Stimulated activated CD4-positive, alpha-beta T cell treated with anti-CD3 and anti-CD28 coated beads, Interleukin-1b, Interleukin-23, amount 100 ng/mL, for 48 hours (primary cell): ENCODE results near the gene CCL17.

Experiments used
- DNase-seq: peaks from one replicate; pipeline ENCODE4 v3.0.0-alpha.2; 2020

CCL17 gene

DNA sequence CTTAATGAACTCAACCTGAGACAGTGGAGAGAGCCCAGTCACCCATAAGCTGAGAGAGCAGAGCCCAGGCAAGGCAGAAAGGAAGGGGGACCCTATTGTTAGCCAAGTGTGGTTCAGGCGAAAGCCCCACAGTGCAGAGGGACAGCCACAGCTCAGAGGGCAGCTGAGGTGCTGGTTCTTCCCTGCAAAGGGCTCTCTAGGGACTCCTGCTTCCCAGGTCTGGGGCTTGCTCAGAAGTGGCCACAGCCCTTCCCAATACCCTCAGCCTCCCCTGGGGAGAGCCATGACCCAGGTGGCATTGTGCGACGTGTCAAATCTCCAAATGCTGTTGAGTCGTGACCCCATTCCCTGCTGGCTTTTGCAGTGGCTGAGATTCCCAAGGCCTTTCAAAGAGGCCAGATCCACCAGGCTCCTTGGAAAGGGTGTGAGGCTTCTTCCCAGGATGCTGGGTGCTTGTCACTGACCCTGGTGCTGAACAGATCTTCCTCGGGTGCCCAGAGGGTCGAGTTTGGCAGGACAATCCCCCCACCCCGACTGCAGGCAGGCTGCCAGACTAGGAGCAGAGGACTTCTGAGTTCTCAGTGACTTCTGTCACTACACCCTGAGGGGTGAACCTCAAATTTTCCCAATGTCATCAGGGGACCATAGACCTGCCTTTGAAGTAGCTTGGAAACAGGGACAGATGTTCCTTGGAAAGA lies 2.5 kb upstream of the CCL17 start:
- no peak for DNase-seq

DNA sequence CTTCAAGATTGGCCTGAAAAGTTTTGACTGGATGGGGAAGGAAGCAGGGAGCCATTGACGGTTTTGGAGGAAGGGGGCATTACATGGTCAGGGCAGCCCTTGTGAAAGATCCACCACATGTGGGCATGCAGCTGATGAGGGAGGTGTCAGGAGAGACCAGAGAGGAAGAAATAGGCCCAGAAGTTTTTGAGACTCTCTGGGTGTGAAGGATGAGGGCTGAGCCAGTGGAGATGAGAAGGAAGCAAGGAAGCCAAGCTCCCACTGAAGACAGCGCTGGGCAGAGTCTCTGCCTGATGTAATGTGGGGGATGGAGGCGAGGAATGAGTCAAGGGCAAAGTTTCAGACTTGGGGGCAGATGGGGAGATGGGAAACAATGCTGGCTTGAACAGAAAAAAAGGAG lies 530 bp downstream of the CCL17 start:
- DNase-seq = no peak

DNA sequence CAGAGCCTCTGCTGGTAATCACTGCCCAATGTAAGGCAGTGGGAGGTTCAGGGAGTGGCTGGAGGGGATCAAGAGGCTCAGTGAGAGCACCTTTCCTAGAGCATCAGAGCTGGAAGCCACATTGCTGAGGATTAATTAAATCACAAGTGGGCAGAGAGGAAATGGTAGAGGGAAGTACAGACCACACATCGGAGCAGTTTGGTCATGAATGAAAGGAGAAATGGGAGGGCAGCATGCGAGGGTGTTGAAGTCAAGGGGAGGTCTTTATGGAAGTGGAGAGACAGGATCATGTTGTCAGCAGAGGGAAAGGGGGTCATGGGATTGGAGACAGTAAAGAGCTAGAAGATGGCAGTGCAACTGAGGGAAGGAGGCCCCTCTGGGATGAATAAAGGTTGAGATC lies 2.3 kb downstream of the CCL17 start:
- no peak for DNase-seq

DNA sequence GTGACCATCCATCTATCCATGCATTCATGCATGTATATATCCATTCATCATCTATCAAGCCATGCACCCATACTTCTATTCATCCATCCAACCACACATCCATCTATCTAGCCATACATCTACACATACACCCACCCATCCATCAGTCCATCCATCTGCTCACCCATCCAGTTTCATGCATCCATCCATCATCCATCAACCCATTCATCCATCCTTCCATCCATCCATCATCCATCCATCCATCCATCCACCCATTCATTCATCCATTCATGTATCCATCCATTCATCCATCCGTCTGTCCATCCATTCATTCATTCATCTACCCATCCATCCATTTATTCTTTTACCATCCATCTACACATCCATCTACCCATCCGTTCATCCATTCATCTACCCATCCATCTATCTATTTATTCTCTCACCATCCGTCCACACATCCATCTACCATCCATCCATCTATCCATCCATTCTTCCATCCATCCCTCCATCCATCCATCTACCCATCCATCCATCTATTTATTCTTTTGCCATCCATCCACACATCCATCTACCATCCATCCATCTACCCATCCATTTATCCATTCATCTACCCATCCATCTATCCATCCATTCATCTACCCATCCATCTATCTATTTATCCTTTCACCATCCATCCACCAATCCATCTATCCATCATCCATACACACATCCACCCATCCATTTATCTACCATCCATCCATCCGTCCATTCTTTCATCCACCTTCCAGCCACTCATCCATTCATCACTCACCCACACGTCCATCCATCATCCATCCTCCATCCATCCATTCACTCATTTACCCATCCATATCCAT lies 3.2 kb downstream of the CCL17 start:
- DNase-seq = no peak

DNA sequence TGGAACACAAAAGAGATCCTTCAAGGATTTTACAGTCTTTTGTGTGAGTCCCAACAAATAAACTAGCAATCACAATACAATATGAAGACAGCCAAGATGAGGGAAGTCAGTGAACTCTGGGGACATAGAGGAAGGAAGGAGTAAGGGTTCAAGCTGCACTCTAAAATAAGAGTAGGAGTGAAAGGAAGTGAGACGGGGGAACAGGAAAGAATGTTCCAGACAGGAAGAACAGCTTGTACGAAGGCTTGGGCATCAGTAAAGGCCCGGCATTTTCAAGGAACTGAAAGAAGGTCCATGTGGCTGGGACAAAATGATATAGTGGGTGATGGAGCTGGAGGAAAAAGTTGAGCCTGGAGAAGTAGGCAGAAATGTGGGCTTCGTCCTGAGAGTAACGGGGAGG lies 4.5 kb downstream of the CCL17 start:
- no peak for DNase-seq

DNA sequence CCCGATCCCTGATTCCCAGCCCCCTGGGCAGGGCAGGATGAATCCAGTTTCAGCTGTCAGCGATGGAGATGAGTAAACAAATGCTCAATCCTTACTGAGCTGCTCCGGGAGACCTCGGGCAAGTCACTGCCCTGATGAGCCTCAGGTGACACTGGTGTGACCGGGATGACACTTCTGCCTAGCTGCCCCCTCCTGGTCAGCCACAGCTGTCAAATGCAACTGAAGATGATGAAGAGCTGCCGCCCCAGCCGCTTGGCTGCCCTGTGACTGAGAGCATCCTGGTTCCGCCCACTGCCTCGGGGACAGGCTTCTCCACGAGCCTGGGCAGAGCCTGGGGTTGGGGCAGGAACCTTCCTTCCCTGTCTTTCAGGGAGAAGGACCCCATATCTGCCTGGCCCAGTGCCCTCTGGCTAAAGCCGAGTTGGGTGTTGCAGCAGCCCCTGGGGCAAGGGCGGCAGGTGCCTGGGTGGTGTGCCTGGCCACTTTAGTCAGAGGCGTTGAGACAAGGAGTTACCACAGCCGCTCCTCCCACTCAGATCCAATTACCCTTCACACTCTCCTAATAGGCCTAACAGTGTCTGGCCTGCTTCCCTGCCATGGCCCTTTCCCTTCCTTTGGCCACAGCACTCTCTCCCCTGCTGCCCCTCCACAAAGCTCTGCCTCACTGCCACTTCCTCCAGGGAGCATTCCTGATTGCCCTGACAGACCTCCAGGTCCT lies 5.5 kb downstream of the CCL17 start:
- no peak for DNase-seq

DNA sequence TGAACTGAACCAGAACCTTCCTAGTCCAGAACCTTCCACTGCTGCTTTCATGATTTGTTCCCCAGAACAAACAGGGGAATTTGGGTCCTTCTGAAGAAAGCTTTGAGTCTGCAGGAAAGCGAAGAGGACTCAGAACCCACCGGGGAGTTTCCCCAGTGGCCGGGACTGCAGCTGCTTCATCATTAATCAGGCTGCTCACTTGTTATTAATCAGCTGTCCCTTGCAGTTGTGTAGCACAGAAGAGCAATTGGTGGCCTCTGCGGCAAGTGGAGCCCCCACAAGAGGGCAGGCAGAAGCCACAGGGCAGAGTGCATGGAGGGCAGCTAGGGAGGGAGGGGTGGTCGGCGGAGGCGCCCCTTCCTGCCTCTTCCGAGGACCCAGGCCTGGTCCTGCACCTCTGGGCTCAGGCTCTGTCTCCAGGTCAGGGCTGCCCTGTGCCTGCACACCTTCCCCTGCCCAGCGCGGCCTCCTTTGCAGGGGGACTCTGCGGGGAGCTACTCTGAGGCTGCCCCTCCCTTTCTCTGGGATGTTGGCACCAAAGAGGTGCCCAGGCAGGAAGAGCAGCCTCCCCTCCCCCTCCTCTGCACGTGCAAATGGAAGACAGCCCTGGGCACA lies 6.9 kb downstream of the CCL17 start:
- no peak for DNase-seq

DNA sequence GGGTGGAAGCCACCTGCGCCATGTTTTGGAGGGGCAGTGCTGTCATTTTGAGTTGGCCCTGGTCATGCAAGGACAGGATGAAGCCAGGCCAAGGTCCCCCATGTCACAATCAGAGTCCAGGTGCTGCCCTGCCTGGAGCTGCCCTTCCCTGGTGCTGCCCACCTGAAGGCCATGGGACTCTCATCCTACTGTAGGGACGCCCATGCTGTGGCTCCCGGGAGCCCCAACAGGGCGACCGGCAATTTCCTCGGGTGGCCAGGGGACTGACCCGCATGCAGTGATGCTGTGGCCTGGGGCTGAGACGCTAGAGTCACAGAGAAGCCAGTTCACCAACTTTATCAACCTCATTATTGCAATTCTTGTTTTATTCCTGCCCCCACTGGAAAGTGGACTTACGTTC lies 8.0 kb downstream of the CCL17 start:
- no peak for DNase-seq

DNA sequence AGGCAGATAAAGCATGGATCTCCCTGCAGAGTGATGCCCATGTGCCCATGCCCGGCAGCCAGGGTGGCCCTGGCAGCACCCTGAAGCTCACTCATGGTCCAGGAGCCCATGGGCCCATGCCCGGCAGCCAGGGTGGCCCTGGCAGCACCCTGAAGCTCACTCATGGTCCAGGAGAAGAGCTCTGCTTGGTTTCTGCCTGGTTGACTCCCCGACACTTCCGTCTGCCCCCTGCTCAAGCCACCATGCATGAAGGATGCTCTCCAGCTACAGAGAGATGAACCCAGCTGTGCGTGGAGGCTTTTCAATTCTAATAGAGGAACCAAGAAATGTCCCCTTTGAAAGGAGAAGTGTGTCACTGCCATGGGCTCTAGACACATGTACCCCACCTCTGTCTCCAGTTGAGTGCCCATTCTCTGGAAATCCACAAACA lies 8.7 kb downstream of the CCL17 start:
- DNase-seq = no peak

DNA sequence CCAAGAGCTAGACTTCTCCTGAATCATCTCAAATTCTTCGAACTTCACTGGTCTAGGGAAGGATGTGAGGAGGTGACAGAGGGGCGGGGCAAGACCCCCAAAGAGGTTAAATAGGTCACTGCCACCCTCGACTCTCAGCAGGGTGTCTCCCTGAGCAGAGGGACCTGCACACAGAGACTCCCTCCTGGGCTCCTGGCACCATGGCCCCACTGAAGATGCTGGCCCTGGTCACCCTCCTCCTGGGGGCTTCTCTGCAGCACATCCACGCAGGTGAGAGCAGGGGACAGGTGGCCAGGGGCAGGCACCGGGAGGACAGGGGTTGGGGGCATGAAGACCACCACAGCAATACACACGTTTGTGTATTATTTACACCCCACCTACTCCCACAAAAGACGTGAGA lies 9.2 kb downstream of the CCL17 start:
- DNase-seq = no peak

DNA sequence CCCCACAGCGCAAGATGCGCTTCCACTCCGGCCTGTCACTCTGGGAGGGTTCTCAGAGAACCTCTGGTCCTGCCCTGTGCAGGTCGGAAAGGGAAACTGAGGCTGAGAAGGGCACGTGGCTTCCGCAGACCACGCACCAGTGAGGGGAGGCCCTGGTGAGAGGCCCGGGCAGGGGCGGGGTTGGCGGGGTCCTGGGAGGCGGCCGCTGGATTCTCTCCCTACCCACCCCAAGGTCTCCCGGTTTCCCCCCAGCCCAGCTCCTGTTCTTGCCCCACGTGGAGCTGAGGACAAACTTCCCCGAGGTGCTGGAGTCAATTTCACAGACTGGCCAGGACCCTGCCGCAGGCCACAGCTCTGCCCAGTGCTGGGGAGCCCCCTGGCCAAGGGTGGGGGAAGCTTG lies 11.5 kb downstream of the CCL17 start:
- no peak for DNase-seq

DNA sequence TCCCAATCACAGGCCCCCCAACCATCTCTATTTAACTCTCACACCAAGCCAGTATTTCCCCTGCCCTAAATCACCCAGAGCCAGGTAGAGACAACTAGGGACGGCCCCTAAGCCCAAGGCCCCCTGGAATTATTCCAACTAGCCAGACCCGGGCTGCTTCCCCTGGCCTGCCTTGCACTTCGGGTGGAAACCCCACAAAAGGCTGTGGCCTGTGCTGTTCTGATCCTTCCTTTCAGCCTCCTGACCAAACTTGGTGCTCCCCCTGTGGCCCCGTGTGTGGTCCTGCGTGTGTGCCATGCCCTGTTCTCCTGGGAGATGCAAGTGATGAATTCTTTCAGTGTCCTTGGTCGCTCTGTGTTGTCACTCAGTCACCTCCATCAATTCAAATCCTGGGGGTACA lies 14.9 kb downstream of the CCL17 start:
- no peak for DNase-seq

DNA sequence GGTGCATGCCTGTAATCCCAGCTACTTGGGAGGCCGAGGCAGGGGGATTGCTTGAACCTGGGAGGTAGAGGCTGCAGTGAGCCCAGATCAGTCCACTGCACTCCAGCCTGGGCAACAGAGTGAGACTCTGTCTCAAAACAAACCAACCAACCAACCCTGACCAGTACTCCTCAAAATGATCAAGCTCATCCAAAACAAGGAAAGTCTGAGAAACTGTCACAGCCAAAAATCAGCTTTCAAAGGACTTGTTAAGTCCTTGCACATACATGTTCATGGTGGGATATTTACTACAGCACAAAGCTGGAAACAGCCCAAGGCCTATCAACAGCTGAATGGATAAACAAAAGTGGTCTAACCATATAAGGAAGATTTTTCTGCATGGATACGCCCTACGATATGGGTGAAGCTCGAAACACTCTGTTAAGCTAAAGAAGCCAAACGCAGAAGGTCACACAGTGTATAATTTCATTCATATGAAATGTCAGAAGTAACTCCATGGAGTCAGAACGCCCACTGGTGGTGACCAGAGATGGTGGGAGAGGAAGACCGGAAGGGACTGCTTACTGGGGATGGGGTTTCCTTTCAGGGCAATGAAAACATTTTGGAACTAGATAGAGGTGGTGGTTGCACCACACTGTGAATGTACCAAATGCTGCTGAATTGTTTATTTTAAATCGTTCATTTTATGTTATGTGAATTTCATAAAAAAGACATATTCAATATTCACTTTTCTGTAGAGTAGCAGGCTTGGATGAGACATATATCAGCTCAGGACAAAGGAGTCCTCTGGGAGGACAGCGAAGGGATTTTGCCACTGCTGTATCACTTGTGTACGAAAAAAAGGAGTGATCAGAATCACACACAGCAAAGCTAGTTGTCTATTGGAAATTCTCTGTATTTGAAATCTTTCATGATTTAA lies 17.7 kb downstream of the CCL17 start:
- no peak for DNase-seq

DNA sequence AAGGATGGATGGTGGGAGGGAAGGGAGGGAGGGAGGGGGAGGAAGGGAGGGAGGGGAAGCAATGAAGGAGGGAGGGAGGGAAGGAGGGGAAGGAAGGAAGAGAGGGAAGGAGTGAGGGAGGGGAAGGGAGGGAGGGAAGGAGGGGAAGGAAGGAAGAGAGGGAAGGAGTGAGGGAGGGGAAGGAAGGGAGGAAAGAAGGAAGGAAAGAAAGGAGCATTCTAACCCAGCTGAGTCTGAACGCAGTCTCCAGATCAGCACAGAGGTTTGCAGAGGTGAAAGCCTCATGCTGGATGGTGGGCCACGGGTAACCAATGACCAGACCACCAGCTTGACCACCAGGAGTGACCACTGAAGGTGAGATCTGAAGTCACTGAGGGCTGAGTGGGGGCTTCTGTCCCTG lies 18.6 kb downstream of the CCL17 start:
- no peak for DNase-seq

DNA sequence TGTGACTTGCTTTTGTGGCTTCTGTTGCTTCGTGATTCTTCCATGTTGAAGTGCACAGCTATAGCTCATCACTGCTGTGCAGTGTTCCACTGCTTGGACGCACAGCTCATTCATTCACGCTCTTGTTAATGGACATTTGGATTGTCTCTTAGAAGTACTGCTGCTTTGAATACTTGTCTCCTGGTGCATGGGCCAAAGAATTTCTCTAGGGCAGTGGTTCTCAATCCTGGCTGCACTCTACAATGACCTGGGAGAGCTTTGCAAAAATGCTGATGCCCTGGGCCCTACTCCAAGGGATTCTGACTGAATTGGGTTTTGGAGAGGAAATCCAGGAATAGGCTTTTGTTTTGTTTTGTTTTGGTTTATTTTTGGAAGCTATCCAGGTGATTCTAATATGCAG lies 20.0 kb downstream of the CCL17 start:
- DNase-seq = no peak

DNA sequence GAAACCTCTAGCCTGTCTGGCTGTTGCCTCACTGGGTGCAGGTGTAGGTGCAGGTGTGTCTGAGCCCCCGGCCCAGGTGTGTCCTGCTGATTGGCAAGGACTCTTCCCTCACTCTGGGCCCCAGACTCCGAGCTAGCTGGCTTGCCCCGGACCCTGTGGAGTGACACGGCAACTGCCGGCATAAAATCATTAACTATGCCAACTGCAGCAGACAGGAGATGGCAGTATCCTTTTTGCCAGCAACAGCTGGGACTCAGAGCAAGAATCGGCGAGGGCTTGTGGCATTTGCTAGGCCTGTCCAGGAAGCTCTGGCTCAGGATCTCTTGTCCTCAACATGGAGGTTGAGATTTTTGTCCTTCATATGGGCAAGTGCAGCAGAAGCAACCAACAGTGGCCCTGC lies 21.8 kb downstream of the CCL17 start:
- DNase-seq = no peak

DNA sequence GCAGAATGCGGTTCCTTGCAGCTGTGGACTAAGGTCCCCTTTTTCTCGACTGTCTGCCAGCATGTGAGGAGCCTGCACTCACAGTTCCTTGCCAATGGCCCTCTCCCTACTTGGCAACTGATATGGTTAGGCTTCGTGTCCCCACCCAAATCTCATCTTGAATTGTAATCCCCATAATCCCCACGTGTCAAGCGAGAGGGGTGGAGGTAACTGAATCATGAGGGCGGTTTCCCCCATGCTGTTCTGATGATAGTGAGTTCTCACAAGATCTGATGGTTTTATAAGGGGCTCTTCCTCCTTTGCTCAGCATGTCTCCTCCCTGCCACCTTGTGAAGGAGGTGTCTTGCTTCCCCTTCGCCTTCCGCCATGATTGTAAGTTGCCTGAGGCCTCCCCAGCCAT lies 22.7 kb downstream of the CCL17 start:
- no peak for DNase-seq

DNA sequence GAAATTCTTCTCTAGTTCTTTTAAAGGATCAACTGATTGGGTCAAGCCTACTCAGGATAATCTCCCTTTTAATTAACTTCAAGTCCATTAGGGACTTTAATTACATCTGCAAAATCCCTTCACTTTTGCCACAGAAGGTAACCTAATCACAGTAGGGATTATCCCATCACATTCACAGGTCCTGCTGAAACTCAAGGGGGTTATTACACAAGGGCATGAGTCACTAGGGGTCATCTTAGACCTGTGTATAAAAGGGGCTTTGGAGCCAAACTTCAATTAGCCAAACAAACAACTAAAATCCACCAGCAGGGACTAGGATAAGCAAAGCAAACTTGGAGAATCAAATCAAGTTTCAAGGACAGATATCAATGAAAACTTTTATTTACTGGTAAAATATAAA lies 23.3 kb downstream of the CCL17 start:
- no peak for DNase-seq

DNA sequence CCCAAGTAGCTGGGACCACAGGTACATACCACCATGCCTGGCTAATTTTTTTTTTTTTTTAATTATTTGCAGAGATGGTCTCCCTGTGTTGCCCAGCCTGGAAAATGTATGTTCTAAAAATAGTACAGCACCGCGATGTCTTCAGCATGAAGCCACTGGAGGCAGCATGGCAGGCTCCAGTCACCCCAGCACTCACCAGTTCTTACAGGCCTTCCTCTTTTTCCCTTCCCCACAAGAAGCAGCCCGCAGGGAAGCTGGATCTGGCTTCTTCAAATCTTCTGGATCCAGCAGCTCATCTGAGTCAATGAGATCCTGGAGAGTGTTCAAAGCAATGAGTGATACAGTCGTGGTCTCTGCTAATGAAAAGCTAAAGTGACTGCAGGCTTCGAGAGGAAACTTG lies 26.4 kb downstream of the CCL17 start:
- no peak for DNase-seq

DNA sequence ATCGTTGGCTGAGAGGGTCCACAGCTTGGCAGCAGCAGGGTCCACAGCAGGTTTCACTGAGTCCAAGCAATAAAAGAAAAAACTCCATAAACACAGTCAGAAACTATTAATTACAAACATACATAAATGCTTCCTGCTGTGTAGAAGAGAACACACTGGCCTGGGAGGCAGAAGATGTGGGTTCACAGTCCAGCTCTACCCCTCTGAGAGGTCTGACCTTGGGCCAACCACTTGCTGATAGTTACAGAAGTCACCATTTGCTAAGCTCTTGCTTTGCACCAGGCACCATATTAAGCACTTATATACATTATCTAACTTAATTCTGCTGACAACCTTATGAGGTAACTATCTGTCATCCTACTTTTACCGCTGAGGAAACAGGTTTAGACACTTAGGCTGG lies 27.9 kb downstream of the CCL17 start:
- no peak for DNase-seq

DNA sequence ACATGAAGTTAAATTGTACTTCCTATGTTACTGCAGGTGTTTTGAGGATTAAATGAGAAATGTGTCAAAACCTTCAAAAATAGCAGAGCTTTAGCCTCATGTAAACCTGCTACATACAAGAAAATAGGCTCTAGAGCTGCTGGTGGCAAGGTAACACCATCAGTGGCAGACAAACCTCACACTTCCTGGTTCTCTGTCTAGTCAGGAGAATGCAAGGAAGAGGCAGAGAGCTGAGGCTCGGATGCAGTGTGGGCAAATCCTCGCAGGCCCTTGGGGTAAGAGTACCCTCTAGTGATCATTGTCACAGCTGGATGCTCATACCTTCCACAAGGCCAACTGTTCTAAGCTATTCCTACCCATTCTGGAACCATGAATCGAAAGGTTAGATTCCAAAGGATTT lies 28.4 kb downstream of the CCL17 start:
- no peak for DNase-seq

DNA sequence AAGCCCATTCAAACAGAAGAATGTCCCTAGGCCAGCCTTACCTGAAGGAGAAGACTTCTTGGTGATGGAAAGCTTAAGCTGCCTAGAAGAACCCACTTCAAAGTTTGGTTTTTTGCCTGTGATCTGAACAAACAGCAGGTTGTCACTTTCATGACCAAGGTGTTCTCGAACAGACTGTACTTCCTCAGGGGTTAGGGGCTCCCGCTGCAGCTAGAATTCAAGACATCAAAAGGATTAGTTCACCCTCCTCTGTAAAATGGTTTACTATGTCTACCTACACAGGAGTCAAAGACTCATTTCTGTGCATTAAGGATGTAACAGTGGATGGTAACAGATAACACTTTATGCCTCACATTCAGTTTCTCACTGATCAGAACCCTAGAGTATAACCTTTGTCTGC lies 29.4 kb downstream of the CCL17 start:
- DNase-seq = no peak

DNA sequence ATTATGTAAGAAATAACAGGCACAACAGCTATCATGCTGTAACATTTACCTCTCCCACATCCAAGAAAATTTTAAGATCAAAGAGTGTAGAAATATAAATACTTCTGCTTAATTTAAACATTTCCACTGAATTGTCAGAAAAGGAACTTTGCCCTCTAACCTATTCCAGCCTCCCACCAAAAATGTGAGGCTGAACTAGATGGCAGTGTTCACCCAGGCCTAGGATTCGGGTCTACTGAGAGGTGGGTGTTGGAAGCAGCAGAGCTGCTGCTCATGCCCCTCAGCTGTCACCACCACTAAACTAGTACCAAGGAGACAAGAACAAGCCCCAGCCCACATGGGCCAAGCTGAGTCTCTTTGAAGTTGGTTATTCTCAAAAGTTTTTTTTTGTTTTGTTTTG lies 31.3 kb downstream of the CCL17 start:
- no peak for DNase-seq
